IMR-90 (cell line): ENCODE results near the gene GPC5. TPM values are rescaled to one million over a fixed set of nuclear protein-coding genes. Genes with fewer than 3 reads are reported as not detected.

Experiments
- ATAC-seq: fragments of 200-7000 bp; cut with Tn5 transposase; 2 replicates; pipeline ENCODE4 v1.9.1; 2020; ENCODE audit warnings: low read depth, mild to moderate bottlenecking, moderate library complexity
- BruUV-seq: library from RNA; stranded (reverse); fragments of 400-500 nt; replicated peaks from 2 replicates; lab custom pipeline; 2021; lab: Mats Ljungman, UMichigan
- CTCF ChIA-PET: fragments of 300-600 bp; formaldehyde crosslinking; extraction: SDS; loops from one replicate; lab custom pipeline; 2021; ENCODE audit warnings: antibody characterized with exemption; lab: Yijun Ruan, JAX
- POLR2A ChIA-PET: fragments of 300-600 bp; sonication (Branson Sonifier 250); formaldehyde crosslinking; loops from one replicate; lab custom pipeline; 2022; ENCODE audit warnings: antibody characterized with exemption; ENCODE audit not compliant: unreplicated experiment; lab: Charles Lee
- DNase-seq: peaks from one replicate; pipeline ENCODE4 v3.0.0; 2013
- H2AFZ ChIP-seq: replicated peaks from 2 replicates; pipeline ENCODE3; 2013; ENCODE audit warnings: low read length, mild to moderate bottlenecking; ENCODE audit not compliant: poor library complexity
- H2AK5ac ChIP-seq: 2 replicates; pipeline ENCODE4 v1.6.1; 2013; ENCODE audit warnings: low read depth, low read length, inconsistent platforms
- H2AK9ac ChIP-seq: replicated peaks from 2 replicates; pipeline ENCODE3; 2013; ENCODE audit warnings: mild to moderate bottlenecking, low read depth, low read length, moderate library complexity; ENCODE audit not compliant: poor library complexity
- H2BK120ac ChIP-seq: 2 replicates; pipeline ENCODE4 v1.6.1; 2013; ENCODE audit warnings: low read depth, low read length, inconsistent platforms
- H2BK15ac ChIP-seq: 3 replicates; pipeline ENCODE4 v1.6.1; 2013; ENCODE audit warnings: low read depth, low read length, inconsistent platforms
- H2BK20ac ChIP-seq: 2 replicates; pipeline ENCODE4 v1.6.1; 2013; ENCODE audit warnings: low read depth, mild to moderate bottlenecking, inconsistent platforms, low read length, moderate library complexity
- H2BK5ac ChIP-seq: 2 replicates; pipeline ENCODE4 v1.6.1; 2013; ENCODE audit warnings: mild to moderate bottlenecking, low read depth, low read length, inconsistent platforms; ENCODE audit not compliant: poor library complexity, severe bottlenecking
- H3K14ac ChIP-seq: replicated peaks from 2 replicates; pipeline ENCODE4 v1.6.1; 2013; ENCODE audit warnings: low read depth, low read length, inconsistent platforms
- H3K18ac ChIP-seq: 2 replicates; pipeline ENCODE4 v1.6.1; 2013; ENCODE audit warnings: low read depth, low read length, control low read depth
- H3K23ac ChIP-seq: 2 replicates; pipeline ENCODE4 v1.6.1; 2013; ENCODE audit warnings: low read depth, low read length, inconsistent platforms
- H3K27ac ChIP-seq: 2 replicates; pipeline ENCODE4 v1.5.1; 2013; ENCODE audit warnings: mild to moderate bottlenecking, control low read depth, low read length; ENCODE audit not compliant: insufficient read depth
- H3K27me3 ChIP-seq: 2 replicates; pipeline ENCODE4 v1.6.1; 2013; ENCODE audit warnings: low read length; ENCODE audit not compliant: control insufficient read depth, insufficient read depth
- H3K36me3 ChIP-seq: 2 replicates; pipeline ENCODE4 v1.6.1; 2013; ENCODE audit warnings: low read length, mixed read lengths; ENCODE audit not compliant: control insufficient read depth, insufficient read depth
- H3K4ac ChIP-seq: 2 replicates; pipeline ENCODE4 v1.6.1; 2013; ENCODE audit warnings: low read depth, low read length, inconsistent platforms
- H3K4me1 ChIP-seq: 2 replicates; pipeline ENCODE4 v1.6.1; 2013; ENCODE audit warnings: low read length, mixed read lengths; ENCODE audit not compliant: control insufficient read depth, insufficient read depth
- H3K4me2 ChIP-seq: 2 replicates; pipeline ENCODE4 v1.6.1; 2013; ENCODE audit warnings: low read depth, mild to moderate bottlenecking, control low read depth, low read length, moderate library complexity
- H3K4me3 ChIP-seq: 2 replicates; pipeline ENCODE4 v1.5.1; 2013; ENCODE audit warnings: low read depth, mild to moderate bottlenecking, control low read depth, low read length, moderate library complexity; ENCODE audit not compliant: insufficient read depth
- H3K56ac ChIP-seq: 2 replicates; pipeline ENCODE4 v1.6.1; 2013; ENCODE audit warnings: low read length, inconsistent platforms; ENCODE audit not compliant: insufficient read depth; ENCODE audit errors: extremely low read depth
- H3K79me1 ChIP-seq, 2 experiments: 2 replicates each; pipeline ENCODE4 v1.6.1; 2013; ENCODE audit warnings: low read length in 2 of 2, inconsistent platforms in 1 of 2, low read depth in 1 of 2
- H3K9ac ChIP-seq: 2 replicates; pipeline ENCODE4 v1.6.1; 2013; ENCODE audit warnings: low read depth, low read length, control low read depth
- H3K9me1 ChIP-seq: 2 replicates; pipeline ENCODE4 v1.6.1; 2013; ENCODE audit warnings: low read length, inconsistent platforms; ENCODE audit not compliant: insufficient read depth
- H3K9me3 ChIP-seq: 2 replicates; pipeline ENCODE4 v1.6.1; 2013; ENCODE audit warnings: low read length; ENCODE audit not compliant: control insufficient read depth, insufficient read depth
- H4K20me1 ChIP-seq: 2 replicates; pipeline ENCODE4 v1.6.1; 2013; ENCODE audit warnings: low read length, inconsistent platforms; ENCODE audit not compliant: insufficient read depth
- H4K5ac ChIP-seq: 2 replicates; pipeline ENCODE4 v1.6.1; 2013; ENCODE audit warnings: mild to moderate bottlenecking, low read depth, low read length, control low read depth
- H4K8ac ChIP-seq, 2 experiments: 2 replicates each; pipeline ENCODE4 v1.6.1; 2013; ENCODE audit warnings: low read depth in 2 of 2, low read length in 2 of 2, control low read depth in 1 of 2, inconsistent platforms in 1 of 2
- H4K91ac ChIP-seq: 2 replicates; pipeline ENCODE4 v1.6.1; 2013; ENCODE audit warnings: low read depth, low read length, inconsistent platforms; ENCODE audit not compliant: insufficient read depth
- BHLHE40 ChIP-seq: fragments of 150-350 bp; IDR thresholded peaks from 2 replicates; pipeline ENCODE4 v1.6.1; 2016; ENCODE audit warnings: mild to moderate bottlenecking, low read depth, low read length
- CEBPB ChIP-seq: IDR thresholded peaks from 2 replicates; pipeline ENCODE4 v1.6.1; 2012; ENCODE audit warnings: low read depth, low read length, improper control_type of control experiment
- FOS ChIP-seq: fragments of 150-350 bp; IDR thresholded peaks from 2 replicates; pipeline ENCODE4 v1.6.1; 2016; ENCODE audit warnings: low read depth, low read length
- MXI1 ChIP-seq: IDR thresholded peaks from 2 replicates; pipeline ENCODE4 v1.6.1; 2012; ENCODE audit warnings: low read depth, mild to moderate bottlenecking, low read length, moderate library complexity, borderline replicate concordance
- NFE2L2 ChIP-seq: fragments of 150-350 bp; IDR thresholded peaks from 2 replicates; pipeline ENCODE4 v1.6.1; 2016; ENCODE audit warnings: low read depth, mild to moderate bottlenecking, low read length
- POLR2A ChIP-seq: IDR thresholded peaks from 2 replicates; pipeline ENCODE4 v1.6.1; 2012; ENCODE audit warnings: mild to moderate bottlenecking, low read depth, low read length
- RFX5 ChIP-seq: IDR thresholded peaks from 2 replicates; pipeline ENCODE4 v1.8.0; 2012; ENCODE audit warnings: low read depth, mild to moderate bottlenecking, low read length, moderate library complexity
- WGBS, 2 experiments: methylation state at CpG; one replicate each; pipeline versions ENCODE4 v1.1.5 to v1.1.7; 2013; ENCODE audit warnings: missing lambda C conversion rate in 2 of 2; ENCODE audit not compliant: insufficient read length in 1 of 2; ENCODE audit errors: extremely low coverage in 2 of 2; 5-methylcytosine and 5-hydroxymethylcytosine counted together
- dilution Hi-C: fragments of 300-500 bp; cut with HindIII; formaldehyde crosslinking; loops from one replicate; pipeline ENCODE4 v1.14.3; 2018; ENCODE audit warnings: low sequenced_read_pairs; ENCODE audit not compliant: unreplicated experiment
- in situ Hi-C: fragments of 300-500 bp; cut with MboI; formaldehyde crosslinking; loops from 3 replicates; pipeline ENCODE4 v1.14.3; 2019; ENCODE audit warnings: low sequenced_read_pairs, inconsistent platforms, mixed read lengths
- intact Hi-C: fragments of 100-400 bp; cut with micrococcal nuclease; formaldehyde crosslinking; loops from 2 replicates; pipeline ENCODE4 v1.10.0; 2022
- polyA plus RNA-seq, 3 experiments: library from polyadenylated mRNA; depleted of rRNA; stranded (reverse); fragments of >200 nt; gene quantifications; 2 replicates each; pipeline ENCODE4 v1.2.3, GENCODE V29; 2012; ENCODE audit warnings: low replicate concordance in 1 of 3
- total RNA-seq: library from RNA; depleted of rRNA; stranded (reverse); fragments of >200 nt; gene quantifications from 2 replicates; pipeline ENCODE4 v1.2.3, GENCODE V29; 2012
- TF ChIP-seq, protein P1 (sequence below): fragments of 150-350 bp; IDR thresholded peaks from 2 replicates; pipeline ENCODE4 v1.6.1; 2017; ENCODE audit warnings: mild to moderate bottlenecking, antibody characterized with exemption, low read length, low read depth
- TF ChIP-seq, protein P2 (sequence below): fragments of 150-350 bp; IDR thresholded peaks from 2 replicates; pipeline ENCODE4 v1.6.1; 2016; ENCODE audit warnings: low read depth, mild to moderate bottlenecking, low read length, moderate library complexity, borderline replicate concordance

The GPC5 gene
- total and polyA plus RNA-seq, 2 of the 4 experiments (the other 2 are of a cell fraction): 0.94 to 1.8 TPM

DNA sequence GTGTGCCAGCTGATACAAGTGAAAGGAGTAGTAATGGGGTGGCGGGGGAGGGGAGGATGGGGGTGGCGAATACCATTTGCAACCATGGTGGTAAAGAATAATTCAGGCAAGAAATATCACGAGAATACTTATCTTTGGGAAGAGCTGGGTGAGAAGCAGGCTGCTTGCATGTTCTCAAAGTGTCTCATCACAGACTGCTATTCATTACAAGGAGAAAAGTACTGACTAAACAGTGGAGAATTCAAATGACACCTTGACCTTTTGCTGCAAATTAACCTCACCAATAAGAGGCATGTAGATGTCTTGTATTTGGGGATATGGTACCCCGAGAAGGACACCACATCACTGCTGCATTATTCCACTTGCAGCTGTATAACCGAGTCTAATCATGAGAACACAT lies 1242.5 kb downstream of the GPC5 start:
- TF ChIP-seq FOS (no peak), BHLHE40 (no peak), CEBPB (no peak), NFE2L2 (no peak), POLR2A (no peak), MXI1 (no peak), RFX5 (no peak)
- TF ChIP-seq, protein P1, sequence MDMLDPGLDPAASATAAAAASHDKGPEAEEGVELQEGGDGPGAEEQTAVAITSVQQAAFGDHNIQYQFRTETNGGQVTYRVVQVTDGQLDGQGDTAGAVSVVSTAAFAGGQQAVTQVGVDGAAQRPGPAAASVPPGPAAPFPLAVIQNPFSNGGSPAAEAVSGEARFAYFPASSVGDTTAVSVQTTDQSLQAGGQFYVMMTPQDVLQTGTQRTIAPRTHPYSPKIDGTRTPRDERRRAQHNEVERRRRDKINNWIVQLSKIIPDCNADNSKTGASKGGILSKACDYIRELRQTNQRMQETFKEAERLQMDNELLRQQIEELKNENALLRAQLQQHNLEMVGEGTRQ: no peak
- TF ChIP-seq, protein P2, sequence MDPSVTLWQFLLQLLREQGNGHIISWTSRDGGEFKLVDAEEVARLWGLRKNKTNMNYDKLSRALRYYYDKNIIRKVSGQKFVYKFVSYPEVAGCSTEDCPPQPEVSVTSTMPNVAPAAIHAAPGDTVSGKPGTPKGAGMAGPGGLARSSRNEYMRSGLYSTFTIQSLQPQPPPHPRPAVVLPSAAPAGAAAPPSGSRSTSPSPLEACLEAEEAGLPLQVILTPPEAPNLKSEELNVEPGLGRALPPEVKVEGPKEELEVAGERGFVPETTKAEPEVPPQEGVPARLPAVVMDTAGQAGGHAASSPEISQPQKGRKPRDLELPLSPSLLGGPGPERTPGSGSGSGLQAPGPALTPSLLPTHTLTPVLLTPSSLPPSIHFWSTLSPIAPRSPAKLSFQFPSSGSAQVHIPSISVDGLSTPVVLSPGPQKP: no peak
- H2BK20ac ChIP-seq: no peak overlapping the region
- ChIA-PET CTCF (no interaction called here), POLR2A (no interaction called here)
- no peak overlapping the region for H3K14ac ChIP-seq
- no peak overlapping the region for H2BK5ac ChIP-seq
- no peaks in the 10 kb centered on the region for H3K36me3 ChIP-seq
- no peaks in the 10 kb centered on the region for H3K4me1 ChIP-seq
- no peaks in the 10 kb centered on the region for H3K9me1 ChIP-seq
- H3K4me2 ChIP-seq: no peak overlapping the region
- H3K18ac ChIP-seq: no peak overlapping the region
- no peak overlapping the region for H2AK9ac ChIP-seq
- no peaks in the 10 kb centered on the region for H3K79me1 ChIP-seq
- no CpG with 5 or more reads among the region's 5 CpGs for WGBS, 2 experiments
- H3K23ac ChIP-seq: no peak overlapping the region
- no peak overlapping the region for H2AFZ ChIP-seq
- H3K27ac ChIP-seq: no peak overlapping the region
- no peak overlapping the region for H2BK120ac ChIP-seq
- H3K56ac ChIP-seq: no peak overlapping the region
- no peak overlapping the region for H4K5ac ChIP-seq
- in situ Hi-C loops: no loop called here
- no peaks in the 10 kb centered on the region for H3K9me3 ChIP-seq
- H3K4me3 ChIP-seq: no peak overlapping the region
- ATAC-seq (no peak), DNase-seq (peak; percentile 2)
- no peak overlapping the region for H3K4ac ChIP-seq
- H4K8ac ChIP-seq: no peak overlapping the region
- no peak overlapping the region for H3K9ac ChIP-seq
- no TSS peak for BruUV-seq
- H2BK15ac ChIP-seq: no peak overlapping the region
- no peaks in the 10 kb centered on the region for H3K27me3 ChIP-seq
- H4K20me1 ChIP-seq: no peaks in the 10 kb centered on the region
- H2AK5ac ChIP-seq: no peak overlapping the region
- dilution Hi-C loops: no loop called here
- H4K91ac ChIP-seq: no peak overlapping the region
- intact Hi-C loops: no loop called here
